WI38 (cell line): ENCODE measurements around the gene MBIP.

Experiments used
- H3K4me3 ChIP-seq: 2 replicates; pipeline ENCODE4 v1.5.1; 2011; ENCODE audit warnings: low read depth, mild to moderate bottlenecking, control low read depth, low read length
- TF ChIP-seq, protein P1 (sequence below): IDR thresholded peaks from 2 replicates; pipeline ENCODE4 v1.5.1; 2012; ENCODE audit warnings: low read depth, mild to moderate bottlenecking, control low read depth, low read length

MBIP gene

GRCh38 chr14:36325853-36326252 lies 5.4 kb upstream of the MBIP start:
- TF ChIP-seq, protein P1, sequence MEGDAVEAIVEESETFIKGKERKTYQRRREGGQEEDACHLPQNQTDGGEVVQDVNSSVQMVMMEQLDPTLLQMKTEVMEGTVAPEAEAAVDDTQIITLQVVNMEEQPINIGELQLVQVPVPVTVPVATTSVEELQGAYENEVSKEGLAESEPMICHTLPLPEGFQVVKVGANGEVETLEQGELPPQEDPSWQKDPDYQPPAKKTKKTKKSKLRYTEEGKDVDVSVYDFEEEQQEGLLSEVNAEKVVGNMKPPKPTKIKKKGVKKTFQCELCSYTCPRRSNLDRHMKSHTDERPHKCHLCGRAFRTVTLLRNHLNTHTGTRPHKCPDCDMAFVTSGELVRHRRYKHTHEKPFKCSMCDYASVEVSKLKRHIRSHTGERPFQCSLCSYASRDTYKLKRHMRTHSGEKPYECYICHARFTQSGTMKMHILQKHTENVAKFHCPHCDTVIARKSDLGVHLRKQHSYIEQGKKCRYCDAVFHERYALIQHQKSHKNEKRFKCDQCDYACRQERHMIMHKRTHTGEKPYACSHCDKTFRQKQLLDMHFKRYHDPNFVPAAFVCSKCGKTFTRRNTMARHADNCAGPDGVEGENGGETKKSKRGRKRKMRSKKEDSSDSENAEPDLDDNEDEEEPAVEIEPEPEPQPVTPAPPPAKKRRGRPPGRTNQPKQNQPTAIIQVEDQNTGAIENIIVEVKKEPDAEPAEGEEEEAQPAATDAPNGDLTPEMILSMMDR = no peak

GRCh38 chr14:36324897-36325296 lies 4.5 kb upstream of the MBIP start:
- no peak overlapping the region for H3K4me3 ChIP-seq
- TF ChIP-seq, protein P1 = no peak

More at GRCh38 chr14:36325853-36326252, 5.4 kb upstream of the MBIP start:
- no peak overlapping the region for H3K4me3 ChIP-seq

DNA sequence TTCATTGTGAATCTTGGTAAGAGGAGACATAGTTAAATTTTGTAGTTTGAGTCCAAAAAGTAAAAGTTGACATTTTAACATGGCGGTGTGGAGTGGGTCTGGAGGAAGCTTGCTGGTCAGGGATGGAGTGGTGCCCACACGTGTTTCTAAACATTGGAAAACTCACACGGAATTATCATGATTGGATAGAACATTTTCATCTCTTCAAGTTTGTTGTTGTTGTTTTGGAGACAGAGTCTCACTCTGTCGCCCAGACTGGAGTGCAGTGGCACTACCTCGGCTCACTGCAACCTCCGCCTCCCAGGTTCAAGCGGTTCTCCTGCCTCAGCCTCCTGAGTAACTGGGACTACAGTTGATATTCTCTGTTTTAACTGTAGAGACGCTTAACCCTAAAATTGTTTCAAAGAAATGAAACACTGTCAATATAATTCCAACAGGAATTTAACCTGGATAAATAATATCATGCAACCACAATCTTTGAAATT lies 502 bp upstream of the MBIP start:
- TF ChIP-seq, protein P1 = no peak
- peak overlapping the region; percentile 99 for H3K4me3 ChIP-seq

- TF ChIP-seq, protein P1 = no peak
- H3K4me3 ChIP-seq = peak overlapping the region; percentile 99
Measured at GRCh38 chr14:36319899-36320199, 588 bp downstream of the MBIP start.

GRCh38 chr14:36317650-36318049 lies 2.8 kb downstream of the MBIP start:
- TF ChIP-seq, protein P1 = no peak
- no peak overlapping the region for H3K4me3 ChIP-seq

DNA sequence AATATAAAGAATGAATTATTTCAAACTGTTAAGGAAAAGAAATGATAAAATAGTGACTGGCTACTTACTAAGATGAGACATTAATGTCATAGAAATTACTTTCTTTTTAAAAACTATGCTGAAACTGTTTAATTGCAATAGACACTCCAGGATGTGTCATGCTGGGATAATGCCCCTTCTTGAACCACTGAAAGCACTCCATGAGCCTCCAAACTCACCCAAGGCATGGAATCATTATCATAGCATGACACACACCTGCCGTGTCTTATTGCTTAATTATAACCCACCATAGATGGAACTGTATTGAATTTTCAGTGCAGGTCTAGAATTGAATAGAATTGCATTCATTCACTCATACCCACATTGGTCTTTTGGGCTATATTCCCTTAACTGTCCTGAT lies 4.3 kb downstream of the MBIP start:
- no peak overlapping the region for H3K4me3 ChIP-seq
- TF ChIP-seq, protein P1 = no peak

DNA sequence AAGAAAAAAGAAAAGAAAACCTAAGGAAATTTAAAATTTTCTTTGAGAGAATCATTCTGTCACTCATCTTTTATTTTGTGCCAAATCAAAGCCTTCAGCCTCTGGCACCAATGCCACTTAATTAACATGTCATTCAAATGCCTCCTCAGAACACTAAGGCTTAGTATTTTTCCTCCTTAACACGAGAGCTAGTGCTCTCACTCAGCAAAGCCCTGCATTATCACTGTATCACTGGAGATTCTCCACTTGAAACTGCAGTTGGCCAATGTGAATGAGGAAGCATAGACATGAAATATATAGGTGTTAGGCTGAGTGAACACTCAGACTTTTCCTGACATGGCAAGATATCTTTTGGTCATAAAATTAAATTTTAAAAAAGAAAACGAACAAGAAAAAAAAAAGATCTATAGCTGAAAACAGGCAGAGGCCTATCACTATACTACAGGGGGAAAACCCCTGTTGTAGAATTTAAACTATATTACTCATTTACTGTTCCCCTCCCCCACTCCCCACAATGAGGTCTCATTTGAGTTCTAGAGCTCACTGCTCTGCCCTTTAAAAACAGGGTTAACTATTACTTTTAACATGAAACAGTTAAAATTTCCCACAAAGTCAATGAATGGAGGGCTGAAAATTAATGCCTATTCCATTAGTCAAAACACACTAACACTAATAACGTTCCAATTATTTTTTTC lies 5.1 kb downstream of the MBIP start:
- TF ChIP-seq, protein P1 = no peak
- H3K4me3 ChIP-seq = no peak overlapping the region
